Posterior vena cava (tissue), 2 donors: ENCODE results near the gene MBNL3. TPM values are rescaled to one million over a fixed set of nuclear protein-coding genes. Genes with fewer than 3 reads are reported as not detected.
"Not testable (repeated sequence)": the region's sequence is repeated elsewhere in the genome, so short reads cannot be mapped to it uniquely, and the experiment has no call there.

Experiments used
- DNase-seq: peaks from one replicate; pipeline ENCODE4 v3.0.0-alpha.2; 2020; ENCODE audit warnings: low spot score
- intact Hi-C, 2 donors: fragments of 100-400 bp; cut with DNase I; formaldehyde crosslinking; loops; one replicate each; pipeline versions ENCODE4 v1.14.1 to v1.14.2; 2022 to 2023
- total RNA-seq, 2 donors: library from RNA; stranded (reverse); fragmentation: NEBNext Ultra II Directional; extraction: Animal tissue kit (Norgen Biotek cat#: 25700); gene quantifications; one replicate each; pipeline ENCODE4 v1.2.1, GENCODE V29; 2021
- donor health status: DM: yes; HTN: yes; CAD: no.
- donor health status: DM: yes; HTN: yes; CAD: no.

Gene MBNL3
- total RNA-seq, 2 donors from 2014 or later: 9.4 to 15.9 TPM

DNA sequence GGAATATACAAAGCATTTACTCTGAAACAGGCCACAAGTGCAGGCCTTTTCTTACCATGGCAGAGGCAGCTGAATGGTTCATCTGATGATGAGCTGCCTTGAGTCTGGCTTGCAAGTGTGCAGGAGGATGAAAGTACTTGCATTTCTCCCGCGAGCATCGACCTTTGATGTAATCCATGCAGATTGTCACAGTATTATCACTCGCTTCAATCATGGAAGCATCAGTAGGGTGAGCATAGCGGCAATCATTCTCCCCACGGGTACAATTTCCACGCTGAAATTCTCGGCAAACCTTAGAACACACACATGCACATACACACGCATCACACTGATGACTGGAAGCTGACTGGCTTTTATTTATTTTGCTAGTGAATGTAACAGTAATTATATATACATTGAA is 98.0 kb downstream of the MBNL3 start:
- intact Hi-C loops: no loop called here
- no peak for DNase-seq

DNA sequence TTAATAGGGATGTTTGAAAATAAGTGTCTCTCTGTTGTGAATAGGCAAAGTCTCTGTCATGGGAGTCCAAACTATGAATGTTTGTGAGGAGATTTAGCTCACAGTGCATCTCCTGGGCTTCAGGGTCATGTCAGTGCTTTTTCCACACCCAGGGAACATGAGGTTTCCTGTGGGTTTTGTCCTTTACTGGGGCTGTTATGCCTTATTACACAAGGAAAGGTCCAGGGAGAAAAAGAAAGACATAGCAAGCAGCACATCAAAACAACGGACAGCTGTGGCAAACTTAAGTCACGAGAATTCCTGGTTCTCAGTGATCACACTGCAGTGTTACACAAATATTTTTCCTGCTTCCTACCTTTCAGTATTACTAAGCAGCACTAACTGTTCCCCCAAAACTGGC is 99.4 kb downstream of the MBNL3 start:
- no peak for DNase-seq
- intact Hi-C loops: no loop called here

DNA sequence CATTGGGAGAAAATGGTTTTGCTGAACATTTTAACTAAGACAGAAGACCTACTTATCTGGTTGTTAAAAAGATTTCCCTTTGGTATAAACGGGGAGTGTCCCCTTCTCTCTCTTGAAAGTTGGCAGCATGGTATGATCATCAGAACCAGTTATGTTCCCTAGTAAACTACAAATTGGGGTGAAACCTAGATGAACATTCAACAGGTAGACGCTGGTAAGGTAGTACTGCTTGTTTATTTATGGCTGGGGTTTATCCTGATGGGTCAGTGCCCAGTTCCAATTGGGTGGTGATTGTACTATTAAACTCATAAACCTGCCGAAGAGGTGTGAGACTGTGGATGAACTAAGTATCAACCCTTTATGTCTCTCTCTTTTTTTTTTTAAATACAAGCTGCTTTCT is 100.5 kb downstream of the MBNL3 start:
- DNase-seq: no peak
- intact Hi-C loops: no loop called here

DNA sequence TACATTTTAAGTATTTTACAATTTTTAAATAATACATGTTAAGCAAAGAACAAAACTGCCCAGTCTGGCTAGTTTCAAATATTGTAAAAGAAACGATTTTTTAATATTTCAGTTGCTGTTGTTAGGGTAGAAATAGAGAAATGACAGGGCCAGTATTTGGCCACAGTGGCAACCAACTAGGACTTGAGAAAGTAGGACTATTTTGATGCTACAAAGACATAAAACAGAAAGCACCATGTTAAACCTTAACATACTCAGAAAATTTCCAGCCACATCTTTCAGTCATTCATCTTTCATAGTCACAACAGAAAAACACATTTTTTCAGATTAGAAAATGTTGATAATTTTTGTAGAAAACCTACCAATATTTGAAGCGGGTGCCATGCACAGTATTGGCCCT is 104.5 kb downstream of the MBNL3 start:
- no peak for DNase-seq
- intact Hi-C loops: no loop called here

DNA sequence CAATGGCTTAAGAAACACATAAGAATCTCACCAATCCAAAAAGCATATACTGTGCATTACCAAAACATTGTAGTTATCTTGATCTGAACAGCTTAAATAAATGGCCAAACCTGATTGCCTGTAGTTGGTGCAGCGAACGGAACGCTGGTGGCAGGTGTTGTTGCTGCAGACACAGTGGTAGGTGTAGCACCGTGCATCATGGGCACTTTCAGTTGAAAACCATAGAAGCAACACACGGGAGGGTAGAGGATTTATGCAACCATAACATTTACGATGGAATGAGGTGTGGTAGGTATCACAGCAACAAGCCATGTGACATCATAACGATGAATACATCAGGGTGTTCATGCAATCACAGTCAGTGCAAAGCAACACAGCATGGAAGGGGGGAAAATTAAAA is 106.8 kb downstream of the MBNL3 start:
- intact Hi-C loops: no loop called here
- no peak for DNase-seq

DNA sequence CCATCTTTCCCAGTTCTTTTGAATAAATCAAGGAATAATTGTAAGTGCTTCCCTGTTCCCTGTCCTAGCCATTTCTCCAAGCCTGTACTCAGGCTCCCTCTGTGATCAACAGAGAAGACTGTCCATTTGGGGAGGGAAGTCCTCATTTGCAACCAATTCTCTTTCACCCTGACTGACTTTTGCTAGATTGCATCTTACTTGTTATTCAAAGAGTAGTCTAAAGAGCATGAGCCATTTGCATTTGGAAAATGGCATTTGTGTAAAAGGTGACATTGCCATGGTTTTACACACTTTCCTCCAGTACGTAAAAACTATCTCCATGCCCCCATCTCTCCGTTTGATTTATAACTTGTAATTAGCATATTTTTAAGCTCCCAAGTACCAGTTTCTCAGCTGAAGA is 110.6 kb downstream of the MBNL3 start:
- intact Hi-C loops: no loop called here
- DNase-seq: no peak

DNA sequence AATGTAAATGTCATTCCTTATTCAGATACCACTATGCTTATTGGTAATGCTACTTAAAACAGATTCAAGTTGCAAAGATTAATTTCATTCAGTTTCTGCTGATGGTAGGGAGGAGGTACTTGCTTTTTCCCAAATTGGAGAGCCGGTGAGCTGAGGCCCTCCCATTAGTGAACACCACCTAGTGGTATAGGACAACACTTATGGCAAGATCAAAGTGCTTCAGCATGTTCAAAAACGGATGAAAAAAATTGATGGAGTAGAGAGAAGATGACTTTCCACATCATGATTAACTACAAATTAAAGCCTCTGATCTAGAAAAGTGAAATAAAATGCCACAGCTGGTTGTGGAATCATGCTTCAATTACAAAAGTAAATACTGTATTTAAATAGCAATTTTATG is 112.9 kb downstream of the MBNL3 start:
- intact Hi-C loops: no loop called here

DNA sequence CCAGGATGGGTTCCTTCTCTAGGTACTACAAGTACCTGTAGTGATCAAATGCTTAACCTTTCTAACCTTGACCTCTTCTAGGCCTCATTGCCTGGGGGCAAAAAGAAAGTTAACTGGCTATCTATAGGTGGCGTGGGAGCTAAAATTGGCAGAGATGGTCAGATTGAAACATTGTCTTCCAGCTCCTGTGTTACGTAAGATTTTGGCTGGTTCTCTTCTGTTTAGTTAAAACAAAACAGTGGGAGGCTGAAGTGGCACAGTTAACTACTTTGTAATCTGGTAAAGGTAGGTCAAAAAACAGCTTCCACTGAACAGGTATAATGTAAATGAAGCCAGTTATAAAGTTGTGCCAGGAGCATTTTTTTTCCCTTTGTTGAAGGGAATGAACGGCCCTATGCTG is 115.2 kb downstream of the MBNL3 start:
- no peak for DNase-seq
- intact Hi-C loops: no loop called here

More for the DNA sequence above, 112.9 kb downstream of the MBNL3 start:
- DNase-seq: no peak

DNA sequence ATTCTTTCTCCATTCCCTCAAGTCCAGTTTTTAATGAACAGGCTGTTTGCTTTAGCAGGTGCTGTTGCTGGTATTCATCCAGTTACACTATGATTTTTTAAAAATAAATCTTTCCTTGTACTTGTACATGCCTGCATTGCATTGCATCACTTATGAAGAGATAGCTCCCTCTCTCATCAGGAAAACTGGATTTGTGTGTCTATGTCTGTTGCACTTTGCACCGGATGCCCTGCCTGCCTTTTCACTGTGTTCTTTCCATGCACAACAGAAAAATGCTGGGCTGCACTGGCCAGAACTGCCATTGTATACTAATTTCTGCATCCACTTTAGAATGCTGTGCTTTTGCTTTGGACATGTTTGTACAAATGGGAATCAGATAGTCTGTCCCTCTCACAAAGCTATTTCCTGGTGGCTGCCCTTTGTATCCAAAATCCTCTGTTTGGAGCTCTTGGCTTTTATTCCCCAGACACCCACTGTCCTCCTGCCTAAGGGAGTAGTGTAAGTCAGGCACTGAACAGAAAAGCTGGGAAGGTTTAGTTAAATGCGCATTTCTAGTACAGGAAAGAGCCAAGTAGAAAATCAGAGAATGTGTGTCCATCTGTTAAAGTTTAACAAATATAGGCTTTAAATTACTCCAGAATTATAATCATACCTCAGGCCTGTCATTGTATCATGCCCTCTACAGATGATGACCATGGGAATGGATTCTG is 119.1 kb downstream of the MBNL3 start:
- intact Hi-C loops: no loop called here

DNA sequence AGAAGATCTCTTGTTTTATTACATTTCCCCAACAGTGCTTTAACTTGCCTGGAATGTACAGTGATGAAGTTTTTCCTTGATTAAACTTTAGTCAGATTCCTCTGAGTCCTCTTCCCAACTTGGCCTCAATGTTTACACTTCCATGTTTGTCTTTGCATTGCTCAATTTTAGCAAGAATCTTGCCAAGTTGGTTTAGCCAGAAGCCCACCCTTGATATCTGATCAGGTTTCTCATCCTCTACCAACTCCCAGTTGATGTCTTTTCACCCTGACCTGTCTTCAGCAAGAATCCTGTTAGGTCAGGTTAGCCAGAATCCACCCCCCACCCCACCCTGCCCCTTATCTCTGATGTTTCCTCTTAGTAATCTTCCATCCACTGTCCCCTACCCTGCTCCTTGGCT is 120.9 kb downstream of the MBNL3 start:
- intact Hi-C loops: no loop called here

More for the DNA sequence above, 119.1 kb downstream of the MBNL3 start:
- no peak for DNase-seq

DNA sequence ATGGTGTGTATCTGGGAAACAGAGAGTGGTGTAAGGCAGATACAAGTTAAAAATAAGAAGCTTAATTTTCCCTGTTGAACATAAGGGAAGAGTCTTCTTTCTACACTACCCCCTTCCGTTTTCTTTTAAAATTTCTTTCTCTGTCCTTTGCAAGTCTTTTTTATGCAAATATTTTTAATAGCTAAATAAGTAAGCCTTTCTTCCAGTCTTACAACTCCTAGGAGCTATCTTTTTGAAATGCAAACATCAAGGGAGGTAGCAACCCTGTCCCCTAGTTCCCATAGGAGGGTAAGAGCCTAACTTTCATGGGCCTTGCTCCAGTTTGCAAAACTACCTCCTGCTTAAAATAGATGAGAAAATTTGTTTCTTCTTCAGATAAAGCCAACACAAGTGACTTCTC is 121.5 kb downstream of the MBNL3 start:
- no peak for DNase-seq
- intact Hi-C loops: no loop called here

More for the DNA sequence above, 120.9 kb downstream of the MBNL3 start:
- DNase-seq: no peak

DNA sequence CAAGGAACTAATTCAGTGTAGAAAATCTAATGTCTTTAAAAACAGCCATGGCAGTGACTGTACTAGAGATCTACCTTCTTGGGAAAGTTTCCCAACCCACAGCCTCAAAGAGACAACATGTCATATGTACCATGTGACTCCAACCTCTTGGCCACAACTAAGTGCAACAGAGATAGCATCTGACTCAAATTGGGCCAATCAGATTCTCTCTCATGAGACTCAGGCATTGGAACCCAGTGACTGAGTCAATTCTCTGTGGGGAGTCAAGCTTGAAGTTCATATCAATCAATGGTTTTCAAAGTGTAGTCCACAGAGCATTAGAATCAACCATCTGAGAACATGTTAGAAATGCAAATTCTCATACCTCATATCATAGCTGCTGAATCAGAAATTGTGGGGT is 123.3 kb downstream of the MBNL3 start:
- no peak for DNase-seq

DNA sequence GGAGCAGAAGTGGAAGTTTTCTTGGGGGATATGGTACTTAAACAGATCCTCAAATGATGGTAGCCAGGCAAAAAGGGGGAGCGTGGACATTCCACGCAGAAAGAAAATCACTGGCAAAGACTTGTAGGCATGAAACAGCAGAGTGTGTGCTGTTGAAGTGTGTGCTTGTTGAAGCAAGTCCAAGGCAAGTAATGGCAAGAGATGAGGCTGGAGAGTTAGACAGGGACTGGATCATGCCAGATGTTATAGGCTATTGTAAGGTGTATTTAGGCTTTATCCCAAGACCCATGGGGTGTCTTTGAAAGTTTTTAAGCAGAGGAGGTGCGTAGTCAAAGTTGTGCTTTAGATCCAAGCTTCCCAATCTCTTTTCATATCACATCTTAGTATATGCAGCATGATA is 124.5 kb downstream of the MBNL3 start:
- DNase-seq: no peak
- intact Hi-C loops: no loop called here

More for the DNA sequence above, 123.3 kb downstream of the MBNL3 start:
- intact Hi-C loops: no loop called here

DNA sequence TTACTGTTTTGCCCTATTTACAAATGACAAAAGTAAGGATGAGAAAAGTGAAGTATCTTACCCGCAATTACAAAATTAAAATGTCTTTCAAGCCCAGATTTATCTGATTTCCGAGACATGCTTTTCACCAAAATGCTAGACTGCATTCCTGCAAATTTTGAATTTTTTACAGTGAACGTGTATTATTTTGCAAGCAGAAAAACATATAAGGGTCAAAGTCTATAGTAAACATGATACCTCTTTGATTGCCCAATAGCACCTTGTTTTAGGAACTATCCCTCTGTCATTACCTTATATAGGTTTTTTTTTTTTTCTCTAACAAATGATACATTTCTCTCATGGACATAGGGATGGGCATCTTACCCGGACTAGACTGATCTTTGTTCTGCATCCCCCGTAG is 135.4 kb downstream of the MBNL3 start:
- no peak for DNase-seq
- intact Hi-C loops: no loop called here

DNA sequence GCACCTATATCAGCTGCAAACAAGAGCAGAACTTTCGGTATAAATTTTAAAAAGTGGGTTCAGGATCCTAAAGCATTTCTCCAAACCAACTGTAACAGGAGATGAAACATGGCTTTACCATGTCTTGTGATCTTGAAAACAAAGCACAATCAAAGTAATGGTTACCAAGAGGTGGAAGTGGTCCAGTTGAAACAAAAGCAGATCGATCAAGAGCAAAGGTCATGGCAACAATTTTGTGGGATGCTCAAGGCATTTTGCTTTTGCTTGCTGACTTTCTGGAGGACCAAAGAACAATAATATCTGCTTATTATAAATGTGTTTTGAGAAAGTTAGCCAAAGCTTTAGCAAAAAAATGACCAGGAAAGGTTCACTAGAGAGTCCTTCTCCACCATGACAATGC is 152.7 kb downstream of the MBNL3 start:
- no peak for DNase-seq
- intact Hi-C loops: no loop called here

DNA sequence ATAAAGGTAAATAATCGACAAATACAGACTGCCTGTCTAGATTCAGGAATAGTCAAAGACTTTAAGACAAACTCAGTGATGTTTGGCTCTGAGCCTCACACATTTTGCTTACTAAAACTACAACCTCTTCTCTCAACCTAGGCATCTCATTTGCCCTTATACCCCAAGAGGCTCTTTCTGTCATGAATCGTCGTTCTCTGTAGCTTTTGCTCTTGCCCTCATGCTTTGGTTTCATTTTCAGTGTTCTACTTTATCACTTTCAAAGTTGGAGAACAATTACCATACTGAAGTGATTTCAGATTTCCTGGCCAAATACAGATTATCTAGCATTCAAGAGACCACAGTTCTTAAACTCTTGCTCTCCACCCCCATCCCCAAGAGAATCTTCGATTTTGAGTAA is 155.5 kb downstream of the MBNL3 start:
- intact Hi-C loops: no loop called here
- no peak for DNase-seq

DNA sequence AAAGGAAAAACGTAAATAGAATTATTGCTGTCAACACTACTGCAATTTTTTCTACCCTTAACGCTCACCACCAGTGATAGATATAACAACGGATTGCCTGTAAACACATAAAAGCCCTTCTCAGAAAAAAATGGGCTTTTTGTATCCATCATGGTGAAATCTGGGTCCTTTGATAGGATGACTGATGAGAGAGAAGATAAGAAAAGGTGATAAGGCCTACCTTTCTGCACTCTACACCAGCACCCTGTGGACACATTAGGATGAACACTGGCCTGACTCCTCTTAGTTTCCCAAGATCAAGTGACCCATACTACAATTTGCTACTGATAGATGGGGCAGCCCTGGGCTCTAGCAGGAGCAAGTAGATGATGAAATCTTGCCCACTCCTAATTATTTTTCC is 157.3 kb downstream of the MBNL3 start:
- DNase-seq: no peak
- intact Hi-C loops: no loop called here

DNA sequence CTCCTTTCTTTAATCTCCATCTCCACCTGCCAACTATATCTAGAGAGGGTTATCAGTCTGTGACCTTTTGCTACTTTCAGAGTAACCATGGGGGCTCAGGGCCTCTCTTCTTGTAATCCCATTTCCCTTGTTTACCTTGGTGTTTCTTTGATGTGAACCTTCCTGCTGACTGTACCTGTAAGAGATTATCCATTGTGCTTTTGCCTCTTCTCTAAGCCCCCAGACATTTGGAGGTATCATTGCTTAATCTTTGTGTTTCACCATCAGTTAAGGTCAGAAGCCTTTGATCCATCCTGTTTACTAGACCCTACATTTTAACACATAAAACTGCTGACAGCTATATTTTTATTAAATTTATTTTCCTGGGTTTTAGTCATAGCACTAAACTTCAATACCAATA is 157.8 kb downstream of the MBNL3 start:
- no peak for DNase-seq
- intact Hi-C loops: no loop called here

DNA sequence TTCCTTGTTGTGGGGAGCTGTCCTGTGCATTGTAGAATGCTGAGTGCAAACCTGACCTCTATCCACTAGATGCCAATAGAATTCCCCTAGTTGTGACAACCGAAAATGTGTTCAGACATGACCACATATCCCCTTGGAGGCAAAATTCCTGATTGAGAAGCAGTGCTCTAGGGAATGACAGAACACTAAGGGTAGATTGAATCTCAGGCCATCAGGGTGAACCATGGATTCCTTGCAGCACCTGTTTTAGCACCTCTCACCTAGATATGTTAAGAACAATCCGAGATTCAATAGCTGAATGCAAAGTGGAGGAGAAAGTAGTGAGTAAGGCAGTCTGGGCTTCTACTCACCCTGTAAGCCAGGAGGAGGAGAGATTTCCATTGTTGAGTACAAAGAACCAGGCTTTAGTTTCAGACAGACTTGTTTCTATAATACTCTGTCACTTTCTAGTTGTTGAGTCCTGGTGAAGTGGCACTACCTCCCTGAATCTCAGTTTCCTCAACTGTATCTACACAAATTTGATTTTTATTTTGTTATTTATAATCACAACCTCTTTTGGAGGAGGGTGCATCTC is 158.6 kb downstream of the MBNL3 start:
- no peak for DNase-seq
- intact Hi-C loops: no loop called here

DNA sequence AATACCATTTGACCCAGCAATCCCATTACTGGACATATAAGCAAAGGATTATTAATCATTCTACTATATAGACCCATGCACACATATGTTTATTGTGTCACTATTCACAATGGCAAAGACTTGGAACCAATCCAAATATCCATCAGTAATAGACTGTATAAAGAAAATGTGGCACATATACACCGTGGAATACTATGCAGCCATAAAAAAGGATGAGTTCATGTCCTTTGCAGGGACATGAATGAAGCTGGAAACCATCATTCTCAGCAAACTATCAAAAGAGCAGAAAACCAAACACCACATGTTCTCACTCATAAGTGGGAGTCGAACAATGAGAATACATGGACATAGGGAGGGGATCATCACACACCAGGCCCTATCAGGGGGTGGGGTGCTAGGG is 161.9 kb downstream of the MBNL3 start:
- DNase-seq, intact Hi-C loops: not testable (repeated sequence)
